GM10847 (cell line): ENCODE results near the gene ASPM.

Source experiments
- POLR2A ChIP-seq: IDR thresholded peaks from 2 replicates; pipeline ENCODE4 v1.6.1; 2011; ENCODE audit not compliant: insufficient read length; ENCODE audit errors: extremely low read depth

The ASPM gene

DNA sequence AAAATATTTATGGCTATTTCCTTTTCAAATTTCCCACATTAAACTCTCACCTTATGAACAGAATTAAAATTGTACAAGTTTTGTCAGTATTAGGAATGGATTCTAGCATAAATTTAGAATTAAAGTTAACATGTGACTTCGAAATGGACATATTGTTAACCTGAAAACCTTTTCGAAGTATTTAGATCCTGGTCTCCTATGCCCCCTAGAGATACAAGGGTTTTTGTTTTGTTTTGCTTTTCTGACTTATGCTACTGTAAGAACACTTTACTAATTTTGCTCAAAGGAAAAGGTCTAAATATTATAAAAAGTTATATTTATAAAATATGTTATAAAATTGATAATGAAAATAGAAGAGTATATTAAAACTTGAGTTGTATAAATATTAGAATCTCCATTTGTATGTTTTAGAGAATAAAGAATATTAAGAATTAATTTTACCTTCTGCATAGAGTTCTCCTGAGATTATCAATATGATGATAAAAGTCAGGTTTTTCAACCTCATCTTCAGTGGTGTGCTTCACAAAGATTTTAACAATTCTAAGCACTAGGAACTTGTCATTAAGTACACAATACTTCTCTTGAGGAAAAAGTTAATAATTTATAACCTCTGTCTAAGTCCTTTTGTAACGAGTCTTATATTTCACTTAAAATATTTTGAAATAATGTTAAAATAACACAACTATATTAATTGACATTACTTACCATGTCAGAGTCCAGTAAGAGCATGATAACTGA lies 79.6 kb downstream of the ASPM start, which contains the start of gene F13B:
TSS of gene F13B (minus strand) at position 542 of the 738 bp plus-strand sequence. CDS start at position 505, 37 bp downstream.
- TF ChIP-seq POLR2A, result no peak

DNA sequence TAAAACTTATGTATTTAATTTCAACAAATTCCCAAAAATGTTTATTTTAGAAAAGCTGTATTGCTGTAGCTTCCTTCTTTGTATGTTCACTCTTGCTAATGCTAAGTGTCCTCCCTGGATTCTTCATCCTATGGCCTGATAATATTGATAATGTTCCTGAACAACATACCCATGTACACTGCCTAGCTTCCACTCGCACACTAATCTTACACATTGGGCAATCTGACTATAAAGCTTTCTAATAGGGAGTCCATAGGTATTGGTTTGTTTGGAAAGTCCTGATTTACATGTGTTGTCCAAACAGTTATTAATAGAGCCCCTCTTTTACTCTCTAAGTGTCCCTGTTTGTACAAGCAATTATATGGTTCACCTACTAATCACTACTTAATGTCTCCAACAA lies 80.2 kb downstream of the ASPM start:
- TF ChIP-seq POLR2A, result no peak

DNA sequence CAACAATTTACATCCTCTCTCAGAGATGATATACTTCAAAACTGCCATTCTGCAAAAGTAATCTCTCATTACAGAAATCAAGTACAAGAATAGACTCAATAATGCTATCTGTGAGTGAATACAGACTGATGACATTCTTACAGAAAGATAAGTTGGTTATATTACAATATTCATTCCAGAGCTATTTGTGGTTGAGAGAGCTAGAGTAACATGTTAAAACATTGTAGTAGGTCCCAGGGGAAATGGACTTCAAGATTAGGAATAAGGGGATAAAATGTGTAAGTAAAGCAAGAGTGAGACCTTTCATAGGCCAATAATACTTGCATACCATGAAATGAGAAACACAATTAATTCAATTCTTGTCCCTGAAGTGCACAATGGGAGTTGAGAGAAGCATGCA lies 80.9 kb downstream of the ASPM start:
- no peak for TF ChIP-seq POLR2A

DNA sequence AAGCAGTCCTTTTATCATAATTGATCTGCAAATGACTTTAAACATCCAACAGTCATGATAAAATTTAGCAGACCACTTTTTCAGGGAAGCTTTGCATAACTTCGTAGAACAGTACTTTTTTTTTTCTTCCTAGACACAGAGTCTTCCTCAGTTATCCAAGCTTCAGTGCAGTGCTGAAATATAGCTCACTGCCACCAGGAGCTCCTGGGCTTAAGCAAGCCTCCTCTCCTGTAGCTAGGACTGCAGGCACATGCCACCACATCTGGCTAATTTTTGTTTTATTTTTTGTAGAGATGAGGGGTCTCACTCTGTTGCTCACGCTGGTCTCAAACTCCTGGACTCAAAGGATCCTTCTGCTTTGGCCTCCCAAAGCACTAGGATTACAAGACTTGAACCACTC lies 83.3 kb downstream of the ASPM start:
- TF ChIP-seq POLR2A, result no peak

DNA sequence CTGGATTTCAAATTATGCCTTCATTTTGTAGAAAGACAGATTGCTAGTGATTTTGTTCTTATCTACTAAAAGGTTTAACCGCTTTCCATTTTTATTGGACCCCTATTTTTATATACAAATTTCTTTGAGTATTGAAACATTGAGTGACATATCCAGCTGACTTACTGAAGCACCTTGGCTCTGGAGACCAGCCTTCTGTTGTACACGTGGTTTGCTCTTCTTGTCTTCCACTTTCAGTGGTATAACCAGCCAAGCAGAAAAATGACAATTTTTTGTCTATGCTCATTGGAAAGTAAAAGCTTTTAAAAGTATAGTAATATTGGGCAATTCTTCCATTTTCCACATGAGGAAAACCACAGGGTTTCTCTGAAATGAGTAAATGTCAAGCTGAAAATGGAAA lies 83.8 kb downstream of the ASPM start:
- no peak for TF ChIP-seq POLR2A

DNA sequence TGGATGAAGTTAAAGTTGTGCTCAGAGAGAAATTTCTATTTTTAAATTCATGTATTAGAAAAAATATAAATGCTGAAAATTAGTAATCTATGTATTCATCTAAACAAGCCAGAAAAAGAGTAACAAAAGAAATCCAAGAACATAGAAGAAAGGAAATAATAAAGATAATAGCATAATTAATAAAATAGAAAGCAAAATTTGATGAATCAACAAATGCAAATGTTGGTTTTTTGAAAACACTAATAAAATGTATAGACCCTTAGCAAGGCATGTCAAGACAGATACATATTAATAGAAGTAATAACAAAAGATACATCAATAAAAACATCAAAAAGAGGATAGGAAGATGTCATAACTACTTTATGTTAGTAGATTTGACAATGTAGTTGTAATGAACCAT lies 97.4 kb downstream of the ASPM start:
- TF ChIP-seq POLR2A, result no peak

DNA sequence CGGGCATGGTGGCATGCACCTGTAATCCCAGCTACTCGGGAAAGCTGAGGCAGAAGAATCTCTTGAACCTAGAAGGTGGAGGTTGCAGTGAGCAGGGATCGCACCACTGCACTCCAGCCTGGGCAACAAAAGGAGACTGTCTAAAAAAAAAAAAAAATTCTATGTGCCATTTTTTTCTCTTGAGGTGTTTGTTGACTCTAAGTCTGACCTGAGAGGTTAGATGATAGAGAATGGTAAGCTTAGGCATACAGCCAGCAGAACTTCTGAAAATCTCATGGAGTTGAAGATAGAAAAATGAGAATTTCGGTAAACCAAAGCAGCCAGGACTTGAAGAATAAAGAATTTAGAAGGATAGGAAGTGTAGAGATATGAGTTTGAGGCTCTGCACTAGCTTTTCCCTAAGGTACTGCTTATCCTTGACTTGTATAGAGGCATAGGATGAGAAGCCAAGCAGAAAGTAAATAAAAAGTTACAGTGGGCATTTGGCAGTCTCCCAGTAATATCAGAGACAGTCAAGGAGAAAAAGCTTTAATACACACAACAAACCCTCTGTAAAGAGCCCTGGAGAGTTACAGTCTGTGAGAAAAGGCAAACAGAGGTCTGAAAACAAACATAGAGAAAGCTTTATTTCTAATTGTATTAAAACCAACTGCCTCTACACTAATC lies 103.7 kb downstream of the ASPM start:
- no peak for TF ChIP-seq POLR2A

DNA sequence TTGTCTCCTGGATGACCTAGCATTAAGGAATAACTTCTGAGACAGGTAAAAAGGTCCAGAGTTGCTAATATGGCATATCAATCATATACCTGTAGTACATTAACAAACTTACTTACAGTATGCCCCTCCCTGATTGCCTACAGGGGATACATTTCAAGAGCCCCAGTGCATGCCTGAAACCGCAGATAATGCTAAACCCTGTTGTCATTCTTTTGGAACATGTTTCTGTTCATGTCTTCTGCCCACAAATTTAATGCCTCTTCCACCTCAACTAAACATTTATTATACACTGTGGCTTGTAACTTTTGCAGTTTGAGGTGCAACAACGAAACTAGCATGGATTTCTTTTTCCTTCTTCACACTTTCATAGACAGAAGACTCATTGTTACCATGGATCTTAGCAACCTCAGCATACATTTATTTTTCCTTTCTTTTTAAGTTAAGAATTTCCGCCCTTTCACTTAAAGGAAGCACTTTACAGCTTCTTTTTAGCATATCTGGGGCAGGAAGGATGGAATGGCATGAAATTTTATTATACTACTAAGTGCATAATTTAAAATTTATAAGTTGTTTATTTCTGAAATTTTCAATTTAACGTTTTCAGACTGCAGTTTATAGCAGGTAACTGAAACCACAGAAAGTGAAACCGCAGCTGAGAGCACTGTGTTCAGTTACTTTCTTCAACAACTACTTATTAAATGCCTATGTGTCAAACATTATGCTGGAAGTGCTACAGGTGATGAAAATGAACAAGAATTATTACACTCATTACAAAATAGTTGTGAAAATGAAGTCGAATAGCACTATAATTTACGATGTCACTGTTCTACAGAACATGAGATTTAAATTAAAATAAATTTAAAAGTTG lies 104.7 kb downstream of the ASPM start:
- TF ChIP-seq POLR2A, result no peak

DNA sequence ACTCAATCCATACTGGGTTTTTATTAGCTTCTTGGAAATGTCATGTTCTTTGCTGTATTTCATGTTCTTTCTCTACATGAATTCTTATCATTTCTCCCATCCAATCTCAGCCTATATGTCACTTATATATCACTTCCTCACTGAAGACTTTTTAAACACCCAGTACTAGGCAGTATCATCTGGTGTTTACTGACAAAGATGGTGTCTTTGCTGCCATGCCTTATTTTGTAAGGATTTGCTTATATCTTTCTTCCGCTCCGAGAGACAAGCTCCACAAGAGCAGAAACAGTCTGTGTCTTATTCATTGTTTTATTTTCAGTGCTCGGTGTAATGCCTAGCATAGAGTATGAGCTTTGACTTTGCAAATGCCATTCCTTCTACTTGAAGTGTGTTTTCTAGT lies 109.6 kb downstream of the ASPM start:
- no peak for TF ChIP-seq POLR2A
